ENCODE data around the gene MCEE. TPM values are rescaled to one million over a fixed set of nuclear protein-coding genes. Genes with fewer than 3 reads are reported as not detected.
"Not testable (repeated sequence)": the region's sequence is repeated elsewhere in the genome, so short reads cannot be mapped to it uniquely, and the experiment has no call there.

The MCEE gene
- total RNA-seq, 1 experiment from 2014 or later, result 6.5 TPM

DNA sequence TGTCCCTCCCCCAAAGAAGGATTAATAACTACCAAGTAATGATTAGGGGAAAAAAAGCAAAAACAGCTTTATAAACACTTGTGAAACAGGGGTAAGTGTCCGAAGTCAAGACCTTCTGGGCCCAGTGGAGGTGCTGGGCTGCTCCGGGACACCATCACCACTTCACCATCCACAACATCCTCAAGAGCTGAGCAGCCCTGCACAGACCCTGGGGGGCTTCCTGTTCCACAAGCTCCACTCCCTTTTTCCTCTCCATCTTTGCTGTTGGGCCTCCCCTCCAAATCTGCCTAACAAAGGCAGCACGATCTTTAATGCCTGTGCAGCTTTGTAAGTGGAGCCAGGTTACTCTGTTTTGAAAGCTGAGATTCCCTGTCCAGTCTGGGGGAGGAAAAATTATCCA lies 46.7 kb downstream of the MCEE start:
- not testable (repeated sequence) for DNase-seq (ENCODE audit: low read depth)

GRCh38 chr2:71082402-71083252 lies 47.4 kb downstream of the MCEE start:
- DNase-seq (ENCODE audit: low read depth), result no peak

- DNase-seq (ENCODE audit: low read depth), result no peak
These were observed 51.4 kb downstream of the MCEE start for GRCh38 chr2:71078624-71079023.

DNA sequence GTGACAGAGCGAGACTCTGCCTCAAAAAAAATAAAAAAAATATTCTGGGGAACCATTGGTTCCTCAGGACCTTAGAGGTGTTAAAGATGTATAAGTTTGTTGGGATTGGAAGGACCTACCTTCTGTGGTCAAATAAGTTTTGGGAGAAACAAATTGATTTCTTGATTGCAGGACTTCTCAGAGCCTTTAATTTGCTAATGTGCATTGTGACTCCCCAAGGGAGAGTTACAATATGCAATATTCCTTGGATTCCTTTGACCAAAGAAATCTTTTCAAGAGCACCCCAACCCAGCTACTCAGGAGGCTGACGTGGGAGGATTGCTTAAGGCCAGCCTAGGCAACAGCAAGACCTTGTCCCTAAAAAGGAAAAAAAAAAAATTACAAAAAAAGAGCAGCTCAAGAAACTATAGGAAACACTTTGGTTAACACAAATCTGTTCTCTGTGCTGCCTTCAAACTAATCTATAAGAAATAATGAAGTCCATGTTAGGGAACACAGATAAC lies 55.1 kb downstream of the MCEE start:
- DNase-seq (ENCODE audit: low read depth), result no peak

DNA sequence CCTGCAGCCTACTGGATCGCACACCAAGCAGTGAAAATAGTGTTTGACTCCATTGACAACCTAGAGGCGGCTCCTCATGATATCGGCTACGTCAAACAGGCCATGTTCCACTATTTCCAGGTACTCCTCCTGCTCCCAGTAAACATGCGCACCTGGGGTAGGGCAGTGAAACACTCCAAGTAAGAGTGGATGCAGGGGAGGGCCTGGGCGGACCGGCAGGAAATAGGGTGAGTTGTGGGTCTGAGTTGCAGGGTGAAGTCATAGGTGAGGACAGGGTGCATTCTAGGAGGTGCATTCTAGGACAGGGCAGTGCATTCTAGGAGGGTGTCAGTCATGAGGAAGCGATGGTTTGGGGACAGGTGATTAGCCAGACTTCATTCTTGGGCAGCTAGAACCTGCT lies 56.6 kb downstream of the MCEE start:
- no peak for DNase-seq (ENCODE audit: low read depth)

- DNase-seq (ENCODE audit: low read depth), result no peak
These were observed 57.5 kb downstream of the MCEE start for GRCh38 chr2:71072492-71072891.

GRCh38 chr2:71071681-71072398 lies 58.2 kb downstream of the MCEE start:
- DNase-seq (ENCODE audit: low read depth), result peak; percentile 34

- peak; percentile 37 for DNase-seq (ENCODE audit: low read depth)
These were observed 59.5 kb downstream of the MCEE start for GRCh38 chr2:71070294-71071093.

DNA sequence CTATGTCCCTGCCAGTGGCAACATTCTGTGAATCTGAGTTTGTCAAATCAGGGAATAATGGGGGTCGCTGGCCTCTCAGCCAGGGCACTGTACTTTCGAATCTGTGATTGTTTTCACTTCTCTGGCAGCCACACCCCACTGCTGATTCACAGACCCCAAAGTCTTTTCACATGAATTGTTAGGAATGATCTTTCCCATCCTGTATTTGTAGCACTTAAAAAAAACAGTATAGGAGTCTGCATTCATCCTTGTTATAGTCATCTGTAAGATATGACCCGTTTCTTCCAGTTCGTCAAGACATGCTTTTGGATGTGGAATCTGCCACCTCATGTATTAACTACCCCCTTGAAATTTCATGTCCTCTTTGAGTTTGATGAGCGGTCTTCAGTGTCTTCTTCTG lies 60.7 kb downstream of the MCEE start:
- no peak for DNase-seq (ENCODE audit: low read depth)

- peak; percentile 92 for DNase-seq (ENCODE audit: low read depth)
These were observed 61.6 kb downstream of the MCEE start, which contains the start of gene NAGK for GRCh38 chr2:71068218-71069035. TSS of gene NAGK (plus strand) at chr2:71068648. CDS start at chr2:71068684, 36 bp downstream.

DNA sequence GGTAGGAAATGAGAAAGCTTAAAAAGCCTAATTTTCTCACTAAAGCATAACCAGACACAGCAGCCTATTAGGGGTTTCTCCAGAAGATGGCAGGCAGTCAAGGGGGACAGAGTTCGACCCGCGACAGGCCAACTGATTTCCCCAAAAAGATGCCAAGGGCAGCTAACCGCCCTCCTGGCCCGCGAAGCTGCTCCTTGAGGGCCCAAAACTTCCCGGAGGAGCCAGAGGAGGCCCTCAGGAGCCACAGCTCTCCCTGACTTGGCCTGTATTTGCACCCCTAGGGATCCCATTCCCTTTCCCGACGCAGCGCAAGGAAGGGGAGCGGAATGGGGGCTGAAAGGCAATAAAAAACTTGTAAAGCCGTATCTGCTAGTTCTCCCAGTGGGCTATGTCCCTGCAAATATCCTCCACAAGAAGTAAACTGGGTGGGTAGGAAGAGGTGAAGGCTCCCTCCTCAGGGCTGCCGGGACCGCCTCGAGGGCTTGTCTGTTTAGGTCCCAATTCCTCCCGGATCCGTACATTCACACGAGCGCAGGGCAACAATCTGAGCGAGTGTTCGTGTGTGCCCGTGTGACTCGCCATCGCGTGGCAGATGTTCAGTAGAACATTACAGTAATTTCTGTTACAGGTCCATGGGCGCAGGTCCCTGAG lies 62.3 kb downstream of the MCEE start:
- no peak for DNase-seq (ENCODE audit: low read depth)

GRCh38 chr2:71066856-71067255 lies 63.2 kb downstream of the MCEE start:
- no peak for DNase-seq (ENCODE audit: low read depth)

DNA sequence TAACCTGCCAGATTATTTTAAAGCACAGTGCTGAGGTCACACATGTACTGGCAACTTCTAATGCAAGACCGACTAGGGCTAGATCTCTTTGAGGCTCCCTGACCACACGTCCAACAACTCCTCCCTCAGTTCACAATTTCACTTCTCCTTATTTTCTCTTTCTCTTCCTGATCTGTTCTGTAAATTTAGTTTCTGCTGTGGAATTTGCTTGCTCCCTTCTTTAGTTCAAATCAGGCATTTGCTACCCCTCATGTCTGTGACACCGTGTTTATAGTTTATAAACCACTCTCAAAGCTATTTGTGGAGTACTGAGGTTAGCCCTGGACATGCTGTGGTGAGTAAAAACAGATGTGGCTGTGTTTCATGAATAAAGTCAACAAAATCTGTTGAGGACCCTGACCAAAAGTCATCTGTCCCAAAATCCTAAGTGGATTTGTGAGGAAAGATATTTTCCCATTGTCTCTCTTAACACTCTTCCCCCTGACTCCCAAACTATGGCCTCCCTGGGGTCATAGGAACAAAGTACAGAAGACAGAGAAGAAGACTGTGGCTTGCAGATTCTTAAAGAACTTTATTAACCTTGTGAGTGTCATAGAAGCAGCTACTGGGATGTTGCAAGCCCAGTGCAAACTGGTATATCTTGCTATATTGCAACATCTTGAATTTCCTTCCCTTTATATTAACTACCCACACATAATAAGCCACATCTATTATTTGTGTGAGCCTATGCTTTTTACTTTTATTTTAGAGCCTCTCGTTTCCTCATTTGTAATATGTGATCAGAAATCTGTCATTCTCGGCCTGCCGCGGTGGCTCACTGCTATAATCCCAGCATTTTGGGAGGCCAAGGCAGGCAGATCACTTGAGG lies 65.0 kb downstream of the MCEE start:
- DNase-seq (ENCODE audit: low read depth), result no peak

- DNase-seq (ENCODE audit: low read depth), result no peak
These were observed 65.9 kb downstream of the MCEE start for GRCh38 chr2:71064110-71064611.

- no peak for DNase-seq (ENCODE audit: low read depth)
These were observed 66.8 kb downstream of the MCEE start for GRCh38 chr2:71063216-71063615.

DNA sequence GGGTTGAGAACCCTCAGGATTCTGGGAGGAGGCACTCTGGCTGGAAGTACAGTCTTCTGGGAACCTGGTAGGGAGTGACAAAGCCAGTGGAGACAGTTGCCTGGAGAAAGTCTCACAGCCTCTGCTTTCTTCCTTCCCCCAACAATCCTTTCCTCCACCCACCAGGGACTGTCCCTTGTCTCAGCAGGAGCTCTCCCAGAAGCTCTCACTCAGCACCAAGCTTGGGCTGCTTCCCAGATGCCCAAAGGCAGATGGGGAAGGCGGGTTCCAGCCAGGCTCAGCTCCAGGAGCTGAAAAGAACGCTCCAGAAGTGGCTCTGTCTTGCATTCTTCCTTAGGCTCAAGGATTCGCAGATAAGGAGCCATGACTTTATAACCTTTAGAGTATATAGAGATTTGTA lies 69.2 kb downstream of the MCEE start:
- DNase-seq (ENCODE audit: low read depth), result no peak

- DNase-seq (ENCODE audit: low read depth), result no peak
These were observed 69.8 kb downstream of the MCEE start for GRCh38 chr2:71060211-71060610.

Measured in HT1080 (cell line).